Ovary (tissue), 3 donors: Measurements from ENCODE around the gene PPP1R9B.

Experiments used
- EP300 ChIP-seq: sonication (generic); formaldehyde crosslinking; IDR thresholded peaks from one replicate; pipeline ENCODE4 v1.6.1; 2017; ENCODE audit warnings: antibody characterized with exemption
- TF ChIP-seq, protein P1 (sequence below), 3 donors: fragments of 450-650 bp in 2 of 3; fragments of 200-600 bp in 1 of 3; IDR thresholded peaks; one replicate each; pipeline versions ENCODE4 v1.5.1 to v1.8.0; 2016 to 2022; ENCODE audit warnings: antibody characterized with exemption in 3 of 3, mild to moderate bottlenecking in 1 of 3
- donor health status: DM: no; HTN: no; CAD: no.

GRCh38 chr17:50194934-50195865, 44.7 kb upstream of the PPP1R9B start:
- TF ChIP-seq, protein P1, sequence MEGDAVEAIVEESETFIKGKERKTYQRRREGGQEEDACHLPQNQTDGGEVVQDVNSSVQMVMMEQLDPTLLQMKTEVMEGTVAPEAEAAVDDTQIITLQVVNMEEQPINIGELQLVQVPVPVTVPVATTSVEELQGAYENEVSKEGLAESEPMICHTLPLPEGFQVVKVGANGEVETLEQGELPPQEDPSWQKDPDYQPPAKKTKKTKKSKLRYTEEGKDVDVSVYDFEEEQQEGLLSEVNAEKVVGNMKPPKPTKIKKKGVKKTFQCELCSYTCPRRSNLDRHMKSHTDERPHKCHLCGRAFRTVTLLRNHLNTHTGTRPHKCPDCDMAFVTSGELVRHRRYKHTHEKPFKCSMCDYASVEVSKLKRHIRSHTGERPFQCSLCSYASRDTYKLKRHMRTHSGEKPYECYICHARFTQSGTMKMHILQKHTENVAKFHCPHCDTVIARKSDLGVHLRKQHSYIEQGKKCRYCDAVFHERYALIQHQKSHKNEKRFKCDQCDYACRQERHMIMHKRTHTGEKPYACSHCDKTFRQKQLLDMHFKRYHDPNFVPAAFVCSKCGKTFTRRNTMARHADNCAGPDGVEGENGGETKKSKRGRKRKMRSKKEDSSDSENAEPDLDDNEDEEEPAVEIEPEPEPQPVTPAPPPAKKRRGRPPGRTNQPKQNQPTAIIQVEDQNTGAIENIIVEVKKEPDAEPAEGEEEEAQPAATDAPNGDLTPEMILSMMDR (IDR thresholded peaks at IDR 0.05): no peak
- no peak for TF ChIP-seq EP300
